Stimulated activated CD8-positive, alpha-beta memory T cell treated with anti-CD3 and anti-CD28 coated beads, Interleukin-7, amount 100 ng/mL, for 4 hours (primary cell): ENCODE results near the gene EVPL.
A peak's percentile ranks its signal among the peaks of the same experiment; 100 is the strongest.

Experiments used
- DNase-seq, 2 donors: peaks; one replicate each; pipeline ENCODE4 v3.0.0-alpha.2; 2020; ENCODE audit warnings: low read depth in 2 of 2

Gene EVPL

DNA sequence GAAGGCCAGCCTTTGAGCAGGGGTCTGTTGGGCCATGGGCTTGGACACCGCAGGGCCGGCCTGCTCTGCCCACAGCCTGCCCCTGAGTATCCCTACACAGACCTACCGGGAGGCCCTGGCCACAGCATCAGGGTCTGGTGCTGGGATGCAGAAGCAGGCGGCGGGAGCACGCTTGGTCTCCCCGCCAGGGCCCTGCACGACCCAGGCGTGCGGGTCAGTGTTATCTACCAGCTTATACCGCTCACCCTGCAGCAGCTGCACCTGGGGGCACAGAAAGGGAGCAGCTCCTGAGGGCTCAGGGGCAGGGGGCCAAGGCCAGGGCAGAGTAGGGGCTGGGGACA lies 8.8 kb downstream of the EVPL start:
- no peak for DNase-seq

DNA sequence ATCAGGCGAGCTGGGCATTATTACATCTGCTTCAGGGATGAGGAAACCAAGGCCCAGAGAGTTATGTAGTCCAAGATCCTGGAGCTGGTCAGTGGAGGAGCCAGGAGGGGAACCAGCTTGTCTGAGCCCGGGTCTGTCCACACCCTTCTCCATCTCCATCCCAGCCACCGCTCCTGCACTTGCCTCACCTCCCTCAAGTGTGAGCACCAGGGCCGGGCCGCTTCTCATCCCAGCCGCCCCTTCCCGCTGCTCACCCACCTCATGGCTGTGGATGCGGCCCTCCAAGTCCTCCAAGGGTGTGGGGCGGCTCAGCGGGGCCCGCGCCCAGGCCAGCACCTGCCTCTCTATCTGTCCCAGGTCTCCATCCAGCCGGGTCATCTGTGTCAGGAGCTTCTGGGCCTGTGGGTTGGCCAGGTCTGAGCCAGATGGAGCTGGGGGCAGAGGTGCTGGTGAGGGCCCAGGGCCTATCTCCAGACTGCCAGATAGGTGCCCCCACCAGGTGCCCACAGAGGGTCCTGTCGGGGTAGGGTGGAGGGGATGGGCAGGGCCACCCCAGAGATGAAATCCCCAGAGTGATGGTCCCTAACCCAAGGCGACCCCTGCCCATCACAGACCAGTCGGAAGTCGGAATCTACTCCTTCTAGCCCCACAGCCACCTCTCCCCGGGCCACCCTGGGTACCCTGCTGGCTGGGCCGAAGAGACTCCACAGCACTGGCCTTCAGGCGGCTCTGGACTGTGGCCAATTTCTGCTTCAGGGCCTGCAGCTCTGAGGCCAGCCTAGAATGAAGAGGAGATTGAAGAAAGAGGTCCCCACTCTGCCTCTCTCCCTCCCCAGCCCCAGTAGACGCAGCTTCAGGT lies 9.4 kb downstream of the EVPL start:
- DNase-seq: no peak

- DNase-seq: no peak
Observed at GRCh38 chr17:76014925-76015261, 12.2 kb downstream of the EVPL start.

GRCh38 chr17:76014100-76014924 lies 12.8 kb downstream of the EVPL start:
- peak; percentile 51 to 67 for DNase-seq

GRCh38 chr17:76013377-76013932 lies 13.7 kb downstream of the EVPL start:
- no peak for DNase-seq

- DNase-seq: no peak
Observed at GRCh38 chr17:76011951-76012350, 15.2 kb downstream of the EVPL start.

DNA sequence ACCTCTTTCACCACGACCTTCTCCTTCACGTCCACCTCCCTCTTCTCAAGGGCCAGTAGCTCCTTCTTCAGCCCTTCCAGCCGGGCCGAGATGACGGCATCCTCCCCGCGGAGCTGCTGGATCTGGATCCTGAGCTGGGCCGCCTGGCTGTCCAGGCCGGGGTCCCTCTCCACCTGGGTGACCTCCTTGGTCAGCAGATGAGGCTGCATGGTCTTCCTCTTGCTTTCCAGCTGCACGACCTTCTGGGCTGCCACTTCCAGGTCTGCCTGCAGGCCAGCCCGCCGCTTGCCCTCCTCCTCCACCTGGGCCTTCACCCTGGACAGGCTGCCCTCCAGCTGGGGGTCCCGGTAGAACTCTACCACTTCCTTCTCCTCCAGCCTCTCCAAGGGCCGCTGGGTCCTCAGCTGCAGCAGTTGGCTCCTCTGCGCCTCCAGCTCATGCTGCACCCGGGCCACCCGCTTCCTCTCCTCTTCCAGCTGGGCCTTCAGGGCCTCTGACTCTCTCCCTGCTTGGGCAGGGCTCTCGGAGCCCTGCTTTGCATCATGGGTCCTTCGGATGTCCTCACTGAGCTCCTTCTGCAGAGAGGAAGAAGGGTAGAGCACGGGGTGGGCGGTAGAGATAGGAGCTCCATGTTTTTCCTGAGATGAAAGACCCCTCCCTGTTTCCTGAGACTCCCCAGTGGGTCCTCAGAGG lies 17.0 kb downstream of the EVPL start:
- no peak for DNase-seq

DNA sequence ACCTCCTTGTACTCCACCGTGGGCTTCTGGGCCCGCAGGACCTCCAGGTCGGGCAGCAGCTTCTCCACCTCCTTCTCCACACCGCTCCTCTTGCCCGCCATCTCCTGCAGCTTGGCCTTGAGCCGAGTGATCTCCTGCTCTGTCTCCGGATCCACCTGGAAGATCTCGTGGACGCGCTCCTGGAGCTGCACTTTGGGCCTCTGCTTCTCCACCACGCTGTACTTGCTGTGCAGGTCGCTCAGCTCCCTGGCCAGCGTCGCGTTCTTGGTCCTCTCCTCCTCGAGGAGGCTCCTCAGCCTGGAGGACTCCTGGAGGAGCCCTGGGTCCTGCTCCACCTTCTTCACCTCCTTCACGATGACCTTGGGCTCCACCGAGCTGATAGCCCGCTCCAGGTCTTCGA lies 17.7 kb downstream of the EVPL start:
- no peak for DNase-seq

DNA sequence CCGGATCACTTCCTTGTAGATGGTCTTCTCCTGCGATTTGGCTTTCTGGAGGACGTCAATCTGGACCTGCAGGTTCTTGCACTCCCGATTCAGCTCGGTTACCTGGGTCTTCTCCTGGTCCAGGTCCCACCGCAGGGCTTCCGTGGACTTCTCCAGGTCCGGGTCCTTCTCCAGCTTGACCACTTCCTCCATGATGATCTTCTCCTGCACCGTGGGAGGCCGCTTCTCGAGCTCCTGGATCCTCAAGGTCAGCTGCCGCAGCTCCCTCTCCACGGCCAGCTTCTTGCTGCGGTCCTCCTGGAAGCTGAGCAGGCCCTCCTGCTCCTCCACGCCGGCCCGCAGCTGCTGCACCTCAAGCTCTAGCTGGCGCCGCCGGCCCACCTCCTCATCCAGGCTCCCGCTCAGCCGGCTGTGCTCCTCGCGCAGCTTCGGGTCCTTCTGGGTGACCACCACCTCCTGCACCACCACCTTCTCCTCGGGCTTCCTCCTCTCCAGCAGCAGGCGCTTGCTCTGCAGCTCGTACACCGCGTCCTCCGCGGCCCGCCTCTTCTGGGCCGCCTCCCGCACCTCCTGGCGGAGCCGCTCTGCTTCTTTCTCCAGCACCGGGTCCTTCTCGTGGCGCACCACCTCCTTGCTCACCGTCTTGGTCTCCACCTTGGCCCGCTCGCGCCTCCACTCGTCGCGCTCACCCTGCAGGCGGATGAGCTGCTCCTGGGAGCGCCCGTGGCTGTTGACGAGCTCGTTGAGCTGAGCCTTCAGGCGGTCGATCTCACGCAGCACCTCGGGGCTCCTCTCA lies 18.3 kb downstream of the EVPL start:
- DNase-seq: no peak

DNA sequence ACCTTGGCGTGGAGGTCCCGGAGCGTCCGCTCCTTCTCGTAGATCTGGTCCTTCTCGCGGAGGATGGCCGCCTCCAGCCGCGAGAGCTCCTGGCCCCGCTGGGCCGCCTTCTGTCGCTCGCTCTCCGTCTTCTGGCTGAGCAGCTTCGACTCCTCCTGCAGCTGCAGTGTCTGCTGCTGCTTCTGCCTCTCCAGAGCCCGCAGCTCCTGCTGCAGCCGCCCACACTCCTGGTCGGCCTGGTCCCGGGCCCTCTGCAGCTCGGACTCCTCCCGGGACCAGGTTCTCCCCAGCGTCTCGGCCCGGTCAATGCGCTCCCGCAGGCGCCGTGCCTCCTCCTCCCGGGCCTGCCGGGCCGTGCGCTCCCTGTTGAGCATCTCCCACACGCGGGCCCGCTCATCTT lies 18.9 kb downstream of the EVPL start:
- DNase-seq: no peak

DNA sequence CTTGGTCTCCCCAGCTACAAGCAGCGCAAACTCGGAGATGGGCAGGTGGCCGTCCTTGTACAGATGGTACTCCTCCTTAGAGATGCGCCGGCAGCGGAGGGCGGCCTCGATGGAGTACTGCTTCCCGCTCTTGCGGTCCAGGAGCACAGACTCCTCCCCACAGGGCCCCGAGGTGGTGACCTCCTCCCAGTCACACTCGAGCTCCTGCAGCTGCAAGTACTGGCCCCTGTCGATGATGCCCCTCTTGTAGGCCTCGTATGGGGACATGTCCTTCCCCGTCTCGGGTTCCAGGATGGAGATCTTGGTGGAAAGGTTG lies 19.3 kb downstream of the EVPL start:
- DNase-seq: no peak

GRCh38 chr17:76007131-76007849 lies 19.8 kb downstream of the EVPL start:
- DNase-seq: no peak

- DNase-seq: peak; percentile 51 to 59
Observed at GRCh38 chr17:76005263-76006149, 21.6 kb downstream of the EVPL start.

GRCh38 chr17:76004750-76005262 lies 22.3 kb downstream of the EVPL start:
- DNase-seq: no peak

DNA sequence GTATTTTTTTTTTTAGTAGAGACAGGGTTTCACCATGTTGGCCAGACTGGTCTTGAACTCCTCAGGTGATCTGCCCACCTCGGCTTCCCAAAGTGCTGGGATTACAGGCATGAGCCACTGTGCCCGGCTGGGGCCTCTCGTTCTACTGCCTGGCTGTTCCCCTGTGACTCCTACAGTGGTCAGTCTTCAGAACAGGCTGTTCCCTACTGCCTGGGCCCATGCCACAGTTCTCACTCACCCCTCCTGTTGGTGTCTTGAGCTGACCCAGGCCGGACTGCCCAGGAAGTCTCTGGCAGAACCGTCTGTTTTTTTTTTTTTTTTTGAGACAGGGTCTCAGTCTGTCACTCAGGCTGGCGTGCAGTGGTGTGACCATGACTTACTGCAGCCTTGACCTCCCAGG lies 23.2 kb downstream of the EVPL start:
- no peak for DNase-seq

DNA sequence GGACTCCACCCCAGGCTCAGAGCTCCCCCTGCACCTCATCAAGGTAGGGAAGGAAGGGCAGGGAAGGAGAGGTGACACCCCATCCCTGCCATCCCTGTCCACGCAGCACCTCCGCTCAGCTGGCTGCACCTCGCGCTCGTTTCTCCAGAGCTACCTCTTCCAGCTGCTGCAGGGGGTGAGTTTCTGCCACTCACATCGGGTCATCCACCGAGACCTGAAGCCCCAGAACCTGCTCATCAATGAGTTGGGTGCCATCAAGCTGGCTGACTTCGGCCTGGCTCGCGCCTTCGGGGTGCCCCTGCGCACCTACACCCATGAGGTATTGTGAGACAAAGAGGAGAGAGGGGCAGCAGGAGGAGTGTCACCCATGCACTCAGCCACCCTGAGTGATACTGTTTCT lies 25.0 kb downstream of the EVPL start:
- DNase-seq: no peak

GRCh38 chr17:76000755-76001521 lies 26.2 kb downstream of the EVPL start, which contains the start of gene CDK3:
CDK3 (plus strand) TSS chr17:76000855; CDS start chr17:76001426, 571 bp downstream.
- no peak for DNase-seq

GRCh38 chr17:76000016-76000754 lies 26.9 kb downstream of the EVPL start:
- peak; percentile 5 to 41 for DNase-seq
